Measurements from ENCODE around the gene ETFA.

The ETFA gene

DNA sequence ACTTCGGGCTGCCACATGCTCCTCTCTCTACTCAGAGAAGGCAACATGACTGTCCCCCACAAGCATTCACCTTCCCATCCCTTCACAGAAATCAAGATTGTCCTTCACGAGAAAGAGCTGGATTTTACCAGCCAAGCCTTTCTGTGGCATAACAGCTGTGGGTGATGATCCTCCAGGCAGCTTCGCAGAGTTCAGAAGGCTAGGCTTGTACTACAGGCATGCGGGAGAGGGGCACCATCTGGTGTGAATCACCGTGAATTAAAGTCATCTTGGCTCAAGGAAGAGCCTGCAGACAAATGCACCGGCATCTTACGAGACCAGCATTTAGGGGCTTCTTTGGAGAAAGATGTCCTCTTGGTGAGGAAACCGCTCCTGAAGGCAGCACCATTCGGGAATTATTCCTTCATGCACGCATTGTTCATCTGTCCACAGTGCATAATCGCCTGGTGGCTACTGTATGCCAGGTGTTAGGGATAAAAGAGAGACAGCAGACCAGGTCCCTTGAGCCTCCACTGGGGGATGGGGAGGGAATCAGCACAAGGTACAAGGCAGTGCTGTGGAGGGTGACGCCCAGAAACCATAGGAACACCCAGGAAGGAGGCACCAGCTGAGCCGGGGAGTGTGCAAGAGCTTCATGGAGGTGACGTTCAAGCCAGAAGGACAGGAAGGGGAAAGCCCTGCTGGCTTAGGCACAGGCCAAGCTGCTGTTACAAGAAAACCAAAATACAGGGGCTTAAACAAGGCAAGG is 142.9 kb downstream of the ETFA start:
- DNase-seq: no peak

DNA sequence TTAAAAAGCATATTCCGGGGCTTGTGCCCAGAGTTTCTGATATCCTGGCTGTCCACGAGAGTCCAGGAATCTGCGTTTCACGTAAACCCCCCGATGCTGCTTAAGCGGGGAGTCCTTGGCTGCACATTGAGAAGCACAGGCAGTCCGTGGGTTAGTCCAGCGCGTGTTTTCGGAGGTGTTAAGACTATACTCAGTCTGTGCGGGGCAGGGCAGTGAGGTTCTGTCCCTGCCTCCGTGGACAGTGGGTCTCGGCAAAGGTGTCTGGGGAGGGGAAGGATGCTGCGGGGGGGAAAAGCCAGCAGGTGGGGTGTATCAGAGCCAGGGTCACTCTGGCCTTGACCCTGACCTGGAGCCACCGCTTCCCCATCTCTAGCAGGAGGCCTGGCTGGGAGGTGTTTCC is 145.3 kb downstream of the ETFA start:
- no peak for DNase-seq

All from CD4-positive, alpha-beta T cell treated with Interleukin-17A for 1 hour (primary cell).